HG02588 (cell line): ENCODE results near the gene GLB1L3.
A peak's percentile ranks its signal among the peaks of the same experiment; 100 is the strongest.
"Not testable (repeated sequence)": the region's sequence is repeated elsewhere in the genome, so short reads cannot be mapped to it uniquely, and the experiment has no call there.

ENCODE experiments used
- ATAC-seq: cut with Tn5 transposase; IDR thresholded peaks from one replicate; pipeline ENCODE4 v1.9.1; 2021; ENCODE audit warnings: mild to moderate bottlenecking, moderate library complexity; ENCODE audit not compliant: unreplicated experiment

The GLB1L3 gene

GRCh38 chr11:134340354-134340964, 64.3 kb downstream of the GLB1L3 start:
- no peak for ATAC-seq

- no peak for ATAC-seq
These were observed 65.8 kb downstream of the GLB1L3 start for GRCh38 chr11:134341805-134342571.

GRCh38 chr11:134342572-134343340, 66.6 kb downstream of the GLB1L3 start:
- no peak for ATAC-seq

GRCh38 chr11:134343646-134344045, 67.5 kb downstream of the GLB1L3 start:
- ATAC-seq = no peak

GRCh38 chr11:134344497-134345236, 68.5 kb downstream of the GLB1L3 start:
- ATAC-seq = not testable (repeated sequence)

GRCh38 chr11:134345237-134345550, 69.0 kb downstream of the GLB1L3 start:
- ATAC-seq = no peak

- no peak for ATAC-seq
These were observed 70.2 kb downstream of the GLB1L3 start for GRCh38 chr11:134346101-134346975.

- ATAC-seq = no peak
These were observed 70.8 kb downstream of the GLB1L3 start for GRCh38 chr11:134346976-134347350.

GRCh38 chr11:134347441-134347840, 71.3 kb downstream of the GLB1L3 start:
- no peak for ATAC-seq

GRCh38 chr11:134349109-134349801, 73.1 kb downstream of the GLB1L3 start:
- peak; percentile 40 for ATAC-seq

GRCh38 chr11:134349802-134350355, 73.7 kb downstream of the GLB1L3 start:
- ATAC-seq = no peak

- ATAC-seq = no peak
These were observed 74.2 kb downstream of the GLB1L3 start for GRCh38 chr11:134350381-134350780.

- no peak for ATAC-seq
These were observed 75.9 kb downstream of the GLB1L3 start for GRCh38 chr11:134352111-134352510.

- ATAC-seq = no peak
These were observed 79.0 kb downstream of the GLB1L3 start for GRCh38 chr11:134355136-134355535.

GRCh38 chr11:134355656-134356055, 79.5 kb downstream of the GLB1L3 start:
- no peak for ATAC-seq

GRCh38 chr11:134356656-134357544, 80.7 kb downstream of the GLB1L3 start:
- ATAC-seq = no peak

- no peak for ATAC-seq
These were observed 81.3 kb downstream of the GLB1L3 start for GRCh38 chr11:134357545-134357839.

GRCh38 chr11:134358165-134358855, 82.1 kb downstream of the GLB1L3 start:
- no peak for ATAC-seq
